Endodermal cell (in vitro differentiated cells): ENCODE results near the gene PCDHA4. TPM values are rescaled to one million over a fixed set of nuclear protein-coding genes. Genes with fewer than 3 reads are reported as not detected.

ENCODE experiments used
- DNase-seq: peaks from one replicate; pipeline ENCODE4 v3.0.0-alpha.2; 2017
- H3K27ac ChIP-seq: 2 replicates; pipeline ENCODE4 v1.5.1; 2013; ENCODE audit warnings: mild to moderate bottlenecking, low read depth, low read length, moderate library complexity
- H3K27me3 ChIP-seq: 2 replicates; pipeline ENCODE4 v1.6.1; 2013; ENCODE audit warnings: mild to moderate bottlenecking, low read length, moderate library complexity; ENCODE audit not compliant: insufficient read depth, control insufficient read depth, poor library complexity, severe bottlenecking
- H3K36me3 ChIP-seq: 2 replicates; pipeline ENCODE4 v1.7.0; 2013; ENCODE audit warnings: mild to moderate bottlenecking, low read length, moderate library complexity; ENCODE audit not compliant: control insufficient read depth, insufficient read depth
- H3K4me1 ChIP-seq: one replicate; pipeline ENCODE4 v1.7.0; 2013; ENCODE audit warnings: low read length; ENCODE audit not compliant: control insufficient read depth, insufficient read depth
- H3K4me3 ChIP-seq: 2 replicates; pipeline ENCODE4 v1.5.1; 2013; ENCODE audit warnings: mild to moderate bottlenecking, low read length, moderate library complexity
- H3K9ac ChIP-seq: 2 replicates; pipeline ENCODE4 v1.6.1; 2013; ENCODE audit warnings: mild to moderate bottlenecking, low read length, moderate library complexity; ENCODE audit not compliant: poor library complexity, severe bottlenecking; ENCODE audit errors: extremely low read depth
- H3K9me3 ChIP-seq: 2 replicates; pipeline ENCODE4 v1.6.1; 2013; ENCODE audit warnings: mild to moderate bottlenecking, low read length, moderate library complexity; ENCODE audit not compliant: control insufficient read depth
- H3K27ac Mint-ChIP-seq: 2 replicates; pipeline ENCODE4 v1.8.0; 2020; ENCODE audit warnings: mixed read lengths
- H3K27me3 Mint-ChIP-seq: 2 replicates; pipeline ENCODE4 v1.8.0; 2021; ENCODE audit warnings: mild to moderate bottlenecking, mixed read lengths; ENCODE audit not compliant: insufficient read depth
- H3K36me3 Mint-ChIP-seq: 2 replicates; pipeline ENCODE4 v1.8.0; 2020; ENCODE audit warnings: low read depth, mixed read lengths
- H3K4me1 Mint-ChIP-seq: 2 replicates; pipeline ENCODE4 v1.8.0; 2020; ENCODE audit warnings: mixed read lengths
- H3K4me3 Mint-ChIP-seq: 2 replicates; pipeline ENCODE4 v1.8.0; 2020; ENCODE audit warnings: mild to moderate bottlenecking, moderate library complexity, mixed read lengths
- H3K9me3 Mint-ChIP-seq: 2 replicates; pipeline ENCODE4 v1.8.0; 2020; ENCODE audit warnings: mild to moderate bottlenecking, mixed read lengths
- CTCF ChIP-seq: fragments of 200-600 bp; sonication (generic); conservative IDR thresholded peaks from 2 replicates; pipeline ENCODE4 v1.5.0; 2021; ENCODE audit warnings: antibody characterized with exemption, mild to moderate bottlenecking
- WGBS, 2 experiments: methylation state at CpG; one replicate each; pipeline versions ENCODE4 v1.1.5 to v1.1.7; 2013; ENCODE audit warnings: missing lambda C conversion rate in 2 of 2, mixed read lengths in 1 of 2; ENCODE audit not compliant: insufficient coverage in 1 of 2, insufficient read length in 1 of 2; 5-methylcytosine and 5-hydroxymethylcytosine counted together
- long read RNA-seq, 4 experiments: library from polyadenylated mRNA in 2 of 4; library from RNA in 1 of 4; library from capped mRNA in 1 of 4; stranded (forward) in 3 of 4; unstranded in 1 of 4; transcript quantifications; one replicate each; pipeline ENCODE4 v2.0.0, GENCODE V29; 2020 to 2021; ENCODE audit warnings: inconsistent platforms in 1 of 4
- polyA plus RNA-seq, 2 experiments: library from polyadenylated mRNA; stranded (reverse); fragments of 50-300 nt; gene quantifications; one replicate each; pipeline ENCODE4 v1.2.3, GENCODE V29; 2013
- total RNA-seq, 2 donors: library from RNA; stranded (reverse); fragmentation: NEBNext Ultra II Directional in 1 of 2; extraction: Animal tissue kit (Norgen Biotek cat#: 25700) in 1 of 2; gene quantifications; 2 replicates in 1 of 2; 3 replicates in 1 of 2; pipeline ENCODE4 v1.2.1, GENCODE V29; 2021

Gene PCDHA4
- 1 to 10 TPM; 5.6 to 6.3 TPM for total RNA-seq
- polyA plus RNA-seq (2013, experiment 1 of 2) = 12.4 TPM
- 13.2 TPM for polyA plus RNA-seq (2013, experiment 2 of 2)
- long read RNA-seq, experiment 1, partial matches to known transcripts = 0 of 5 reads
- long read RNA-seq, experiment 1, other reads (novel, unspliced or antisense) = 5 of 5 reads
- long read RNA-seq, experiment 2, partial matches to known transcripts = 0 of 8 reads
- long read RNA-seq, experiment 2, other reads (novel, unspliced or antisense) = 8 of 8 reads
- long read RNA-seq, experiment 3, full-length matches to known transcripts = 4 of 26 reads
- long read RNA-seq, experiment 3, partial matches to known transcripts = 0 of 26 reads
- long read RNA-seq, experiment 3, other reads (novel, unspliced or antisense) = 22 of 26 reads
- long read RNA-seq, experiment 4, partial matches to known transcripts = 0 of 1 reads
- long read RNA-seq, experiment 4, other reads (novel, unspliced or antisense) = 1 of 1 reads

- Mint-ChIP-seq H3K36me3 (peaks cover 23% of the 10 kb centered on the region), H3K27ac (peak within 1 kb of the TSS; percentile 92), H3K4me1 (no peaks in the 10 kb centered on the region), H3K27me3 (no peaks in the 10 kb centered on the region), H3K4me3 (peak within 1 kb of the TSS; percentile 89), H3K9me3 (peaks cover under 1% of the 10 kb centered on the region)
- TF ChIP-seq CTCF = peak; percentile 85
- Histone ChIP-seq H3K27me3 (no peaks in the 10 kb centered on the region), H3K36me3 (no peaks in the 10 kb centered on the region), H3K9ac (peak within 1 kb of the TSS; percentile 57), H3K4me1 (no peaks in the 10 kb centered on the region), H3K9me3 (peaks cover under 1% of the 10 kb centered on the region), H3K4me3 (peak within 1 kb of the TSS; percentile 82), H3K27ac (peak within 1 kb of the TSS; percentile 88)
- 21 to 52% methylated on average over 24 to 47 of the region's 47 CpGs for WGBS, 2 experiments
- peak; percentile 95 for DNase-seq
Measured at GRCh38 chr5:140806834-140807775, at the start of gene PCDHA4. Gene PCDHA4, plus strand, starts transcription at chr5:140807068.

DNA sequence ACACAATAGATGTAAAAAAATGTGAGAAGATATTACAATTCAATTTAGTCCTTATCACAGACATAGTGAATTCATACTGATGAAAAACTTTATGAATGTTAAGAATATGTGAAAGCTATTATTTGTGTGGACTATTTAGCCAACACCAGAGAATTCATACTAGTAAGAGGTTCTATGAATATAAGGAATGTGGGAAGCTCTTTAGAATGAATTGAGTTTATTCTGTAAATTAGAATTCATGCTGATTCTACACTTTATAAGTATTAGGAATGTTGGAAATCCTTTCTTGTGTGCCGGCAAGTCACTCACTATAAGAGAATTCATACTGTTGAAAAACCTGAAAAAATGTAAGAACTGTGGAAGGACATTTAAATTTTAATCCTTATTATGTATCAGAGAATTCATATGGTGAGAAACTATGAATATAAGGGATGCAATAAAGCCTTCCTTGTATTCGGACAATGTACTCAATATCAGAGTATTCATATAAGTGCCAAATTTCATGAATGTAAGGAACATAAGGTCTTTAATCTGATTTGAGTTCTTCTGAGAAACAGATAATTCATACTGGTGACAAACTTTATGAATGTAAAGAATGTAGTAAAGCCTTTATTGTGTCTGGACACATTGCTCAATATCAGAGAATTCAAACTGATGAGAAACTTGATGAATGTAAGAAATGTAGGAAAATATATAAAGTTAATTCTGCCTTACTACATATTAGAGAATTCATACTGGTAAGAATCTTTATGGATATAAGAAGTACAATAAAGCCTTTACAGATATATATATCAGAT lies 42.5 kb upstream of the PCDHA4 start:
- H3K9ac ChIP-seq = no peak overlapping the region
- no peaks in the 10 kb centered on the region for H3K36me3 ChIP-seq
- Mint-ChIP-seq H3K9me3 (peaks cover 85% of the 10 kb centered on the region), H3K36me3 (peaks cover 1% of the 10 kb centered on the region), H3K27me3 (peaks cover 1% of the 10 kb centered on the region), H3K4me1 (no peaks in the 10 kb centered on the region), H3K27ac (no peak overlapping the region), H3K4me3 (no peak overlapping the region)
- H3K9me3 ChIP-seq = peaks cover 79% of the 10 kb centered on the region
- 100% methylated on average over 2 of the region's 2 CpGs; no CpG with 5 or more reads in 1 of the 2 experiments for WGBS, 2 experiments
- DNase-seq = no peak
- no peaks in the 10 kb centered on the region for H3K4me1 ChIP-seq
- no peaks in the 10 kb centered on the region for H3K27me3 ChIP-seq
- no peak for TF ChIP-seq CTCF
- no peak overlapping the region for H3K27ac ChIP-seq
- no peak overlapping the region for H3K4me3 ChIP-seq

GRCh38 chr5:140767444-140767843 lies 39.4 kb upstream of the PCDHA4 start:
- TF ChIP-seq CTCF = no peak
- Mint-ChIP-seq H3K9me3 (peaks cover 86% of the 10 kb centered on the region), H3K27me3 (peaks cover 1% of the 10 kb centered on the region), H3K4me3 (no peak overlapping the region), H3K4me1 (no peaks in the 10 kb centered on the region), H3K36me3 (peaks cover 1% of the 10 kb centered on the region), H3K27ac (no peak overlapping the region)
- Histone ChIP-seq H3K36me3 (no peaks in the 10 kb centered on the region), H3K27me3 (no peaks in the 10 kb centered on the region), H3K9ac (no peak overlapping the region), H3K27ac (no peak overlapping the region), H3K4me3 (peak overlapping the region; percentile 9), H3K4me1 (no peaks in the 10 kb centered on the region), H3K9me3 (peaks cover 94% of the 10 kb centered on the region)
- no peak for DNase-seq
- WGBS, 2 experiments = 80 to 84% methylated on average over 1 to 2 of the region's 4 CpGs
